ENCODE data around the gene ZCCHC7.

DNA sequence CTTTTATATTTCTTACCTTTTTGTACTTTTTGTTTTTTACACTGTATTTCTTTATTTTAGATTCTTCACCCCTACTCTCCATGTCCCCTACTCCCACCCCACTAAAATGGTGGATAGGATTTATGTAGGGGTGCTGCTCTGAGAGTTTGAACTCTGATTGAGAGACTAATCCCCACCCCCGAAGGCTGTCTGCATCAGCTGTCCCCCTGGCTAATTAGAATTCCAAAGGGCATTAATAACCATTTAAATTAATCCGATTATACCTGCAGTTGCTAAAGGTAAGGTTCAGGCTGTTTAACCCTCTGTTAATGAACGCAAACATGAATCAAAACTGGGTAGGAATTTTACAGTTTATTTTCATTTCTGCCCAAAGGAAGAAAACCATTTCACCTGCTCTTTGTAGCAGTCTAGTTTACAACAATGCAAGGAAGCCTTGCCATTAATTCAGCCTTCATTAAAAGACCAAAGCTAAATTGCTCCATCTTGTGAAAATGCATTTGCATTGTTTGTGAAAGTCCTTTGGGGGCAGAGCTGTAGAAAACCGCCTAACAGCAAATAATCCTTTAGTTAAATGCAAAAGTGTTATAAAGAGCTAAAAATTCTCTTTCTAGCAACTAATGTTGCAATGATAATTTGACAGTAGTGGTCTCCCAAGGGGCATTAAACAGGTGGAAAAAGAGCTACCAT is 71.2 kb downstream of the ZCCHC7 start:
- TF ChIP-seq CTCF (IDR thresholded peaks at IDR 0.05) (no peak), RFX5 (IDR thresholded peaks at IDR 0.05) (no peak), GATA3 (IDR thresholded peaks at IDR 0.05; ENCODE audit: borderline replicate concordance) (no peak), EHMT2 (IDR thresholded peaks at IDR 0.05; ENCODE audit: low read depth) (no peak), POLR2A (IDR thresholded peaks at IDR 0.05; ENCODE audit: low read length) (no peak), JUNB (IDR thresholded peaks at IDR 0.05) (no peak), ZFP36 (IDR thresholded peaks at IDR 0.05; ENCODE audit: borderline replicate concordance, partially characterized antibody) (no peak), CBX2 (IDR thresholded peaks at IDR 0.05; ENCODE audit: borderline replicate concordance, low read depth) (no peak), SMC3 (IDR thresholded peaks at IDR 0.05) (no peak)
- TF ChIP-seq, protein P1, sequence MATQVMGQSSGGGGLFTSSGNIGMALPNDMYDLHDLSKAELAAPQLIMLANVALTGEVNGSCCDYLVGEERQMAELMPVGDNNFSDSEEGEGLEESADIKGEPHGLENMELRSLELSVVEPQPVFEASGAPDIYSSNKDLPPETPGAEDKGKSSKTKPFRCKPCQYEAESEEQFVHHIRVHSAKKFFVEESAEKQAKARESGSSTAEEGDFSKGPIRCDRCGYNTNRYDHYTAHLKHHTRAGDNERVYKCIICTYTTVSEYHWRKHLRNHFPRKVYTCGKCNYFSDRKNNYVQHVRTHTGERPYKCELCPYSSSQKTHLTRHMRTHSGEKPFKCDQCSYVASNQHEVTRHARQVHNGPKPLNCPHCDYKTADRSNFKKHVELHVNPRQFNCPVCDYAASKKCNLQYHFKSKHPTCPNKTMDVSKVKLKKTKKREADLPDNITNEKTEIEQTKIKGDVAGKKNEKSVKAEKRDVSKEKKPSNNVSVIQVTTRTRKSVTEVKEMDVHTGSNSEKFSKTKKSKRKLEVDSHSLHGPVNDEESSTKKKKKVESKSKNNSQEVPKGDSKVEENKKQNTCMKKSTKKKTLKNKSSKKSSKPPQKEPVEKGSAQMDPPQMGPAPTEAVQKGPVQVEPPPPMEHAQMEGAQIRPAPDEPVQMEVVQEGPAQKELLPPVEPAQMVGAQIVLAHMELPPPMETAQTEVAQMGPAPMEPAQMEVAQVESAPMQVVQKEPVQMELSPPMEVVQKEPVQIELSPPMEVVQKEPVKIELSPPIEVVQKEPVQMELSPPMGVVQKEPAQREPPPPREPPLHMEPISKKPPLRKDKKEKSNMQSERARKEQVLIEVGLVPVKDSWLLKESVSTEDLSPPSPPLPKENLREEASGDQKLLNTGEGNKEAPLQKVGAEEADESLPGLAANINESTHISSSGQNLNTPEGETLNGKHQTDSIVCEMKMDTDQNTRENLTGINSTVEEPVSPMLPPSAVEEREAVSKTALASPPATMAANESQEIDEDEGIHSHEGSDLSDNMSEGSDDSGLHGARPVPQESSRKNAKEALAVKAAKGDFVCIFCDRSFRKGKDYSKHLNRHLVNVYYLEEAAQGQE (IDR thresholded peaks at IDR 0.05) = no peak
- TF ChIP-seq, protein P2, sequence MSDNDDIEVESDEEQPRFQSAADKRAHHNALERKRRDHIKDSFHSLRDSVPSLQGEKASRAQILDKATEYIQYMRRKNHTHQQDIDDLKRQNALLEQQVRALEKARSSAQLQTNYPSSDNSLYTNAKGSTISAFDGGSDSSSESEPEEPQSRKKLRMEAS (IDR thresholded peaks at IDR 0.05) = no peak
- TF ChIP-seq, protein P3, sequence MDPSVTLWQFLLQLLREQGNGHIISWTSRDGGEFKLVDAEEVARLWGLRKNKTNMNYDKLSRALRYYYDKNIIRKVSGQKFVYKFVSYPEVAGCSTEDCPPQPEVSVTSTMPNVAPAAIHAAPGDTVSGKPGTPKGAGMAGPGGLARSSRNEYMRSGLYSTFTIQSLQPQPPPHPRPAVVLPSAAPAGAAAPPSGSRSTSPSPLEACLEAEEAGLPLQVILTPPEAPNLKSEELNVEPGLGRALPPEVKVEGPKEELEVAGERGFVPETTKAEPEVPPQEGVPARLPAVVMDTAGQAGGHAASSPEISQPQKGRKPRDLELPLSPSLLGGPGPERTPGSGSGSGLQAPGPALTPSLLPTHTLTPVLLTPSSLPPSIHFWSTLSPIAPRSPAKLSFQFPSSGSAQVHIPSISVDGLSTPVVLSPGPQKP (IDR thresholded peaks at IDR 0.05; ENCODE audit: low read depth, low read length) = no peak
